HG03108 (cell line): ENCODE data around the gene RAET1E.
"Not testable (repeated sequence)": the region's sequence is repeated elsewhere in the genome, so short reads cannot be mapped to it uniquely, and the experiment has no call there.

Source experiments
- ATAC-seq: cut with Tn5 transposase; IDR thresholded peaks from one replicate; pipeline ENCODE4 v1.9.1; 2021; ENCODE audit warnings: moderate library complexity; ENCODE audit not compliant: unreplicated experiment

Gene RAET1E

DNA sequence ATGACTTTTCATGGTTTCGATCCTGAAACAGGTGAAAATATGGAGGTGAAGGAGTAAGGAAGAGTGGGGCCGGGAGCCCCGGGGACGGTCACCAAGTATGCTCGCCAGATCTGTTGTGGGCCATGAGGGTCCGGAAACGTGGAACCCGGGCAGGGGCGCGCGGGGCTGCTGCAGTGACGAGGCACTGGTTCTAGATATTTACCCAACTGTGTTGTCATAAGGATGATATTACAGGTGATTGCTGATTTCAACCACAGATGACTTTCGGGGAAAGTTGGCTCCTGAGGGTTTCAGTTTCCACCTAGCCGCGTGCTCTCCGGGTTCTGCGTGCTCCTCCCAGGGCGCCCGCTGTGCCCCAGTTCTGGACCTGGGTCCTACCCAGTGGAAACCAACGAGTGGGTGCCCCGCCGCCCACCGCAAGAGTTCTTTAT lies 12.8 kb upstream of the RAET1E start:
- no peak for ATAC-seq

DNA sequence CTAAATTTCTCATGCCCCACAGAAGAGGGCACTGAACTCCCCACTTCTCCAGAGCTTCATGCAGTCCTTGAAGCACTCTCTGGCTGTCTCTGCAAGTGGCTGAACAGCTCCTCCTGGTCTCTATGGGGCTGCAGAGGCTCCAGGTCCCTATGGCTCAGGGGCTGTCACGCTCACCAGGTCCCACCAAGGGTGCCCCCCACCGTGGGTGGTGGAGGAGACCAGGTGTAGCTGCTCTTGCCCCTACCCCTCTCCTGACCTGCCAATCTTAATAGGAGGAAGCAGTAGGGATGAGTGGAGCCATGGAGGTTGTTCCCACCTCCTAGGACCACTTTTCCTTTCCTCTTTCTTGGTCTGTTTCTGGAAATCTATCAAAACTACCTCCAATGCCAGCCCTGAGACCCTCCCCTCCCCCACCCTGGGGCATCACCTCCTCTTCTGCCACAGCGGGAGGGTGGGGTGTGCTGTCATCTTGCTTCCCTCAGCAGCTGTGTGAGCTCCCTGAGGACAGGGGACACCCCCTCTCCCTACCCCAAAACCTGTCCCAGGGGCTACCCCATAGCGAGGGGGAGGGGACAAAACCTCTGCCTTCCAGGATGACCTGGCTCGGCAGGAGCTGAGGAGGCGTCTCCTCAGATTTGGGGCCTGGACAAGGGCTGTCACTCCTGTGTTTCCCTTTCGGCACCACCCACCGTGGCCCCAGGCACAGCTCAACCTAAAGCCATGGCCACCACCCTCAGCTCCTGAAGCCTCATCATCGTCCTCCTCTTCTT lies 12.0 kb upstream of the RAET1E start:
- ATAC-seq, result no peak

DNA sequence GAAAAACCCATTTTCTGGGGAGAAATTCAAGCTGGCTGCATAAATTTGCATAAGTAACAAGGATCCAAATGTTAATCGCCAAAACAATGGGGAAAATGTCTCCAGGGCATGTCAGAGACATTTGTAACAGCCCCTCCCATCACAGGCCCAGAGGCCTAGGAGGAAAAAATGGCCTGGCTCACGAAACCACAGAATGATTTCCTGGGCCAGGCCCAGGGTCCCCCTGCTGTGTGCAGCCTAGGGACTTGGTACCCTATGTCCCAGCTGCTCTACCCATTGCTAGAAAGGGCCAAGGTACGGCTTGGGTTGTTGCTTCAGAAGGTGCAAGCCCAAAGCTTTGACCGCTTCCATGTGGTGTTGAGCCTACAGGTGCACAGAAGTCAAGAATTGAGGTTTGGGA lies 10.6 kb upstream of the RAET1E start:
- ATAC-seq, result not testable (repeated sequence)

DNA sequence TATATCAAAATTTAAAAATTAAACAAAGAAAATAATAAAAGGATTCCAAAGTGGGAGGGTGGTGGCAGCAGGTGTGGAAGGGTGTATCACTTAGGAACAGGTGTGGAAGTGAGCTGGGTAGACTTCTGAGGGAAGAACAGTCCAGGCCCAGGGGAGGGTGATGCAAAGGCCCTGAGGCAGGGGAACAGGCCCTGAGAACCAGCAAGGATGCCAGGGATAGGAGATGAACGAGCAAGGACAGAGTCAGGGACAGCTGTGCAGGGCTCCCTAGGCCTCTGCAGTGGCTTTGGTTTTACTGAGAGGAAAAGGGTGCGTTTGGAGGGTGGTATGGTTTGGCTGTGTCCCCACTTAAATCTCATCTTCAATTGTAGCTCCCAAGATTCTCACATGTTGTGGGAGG lies 9.4 kb upstream of the RAET1E start:
- no peak for ATAC-seq

DNA sequence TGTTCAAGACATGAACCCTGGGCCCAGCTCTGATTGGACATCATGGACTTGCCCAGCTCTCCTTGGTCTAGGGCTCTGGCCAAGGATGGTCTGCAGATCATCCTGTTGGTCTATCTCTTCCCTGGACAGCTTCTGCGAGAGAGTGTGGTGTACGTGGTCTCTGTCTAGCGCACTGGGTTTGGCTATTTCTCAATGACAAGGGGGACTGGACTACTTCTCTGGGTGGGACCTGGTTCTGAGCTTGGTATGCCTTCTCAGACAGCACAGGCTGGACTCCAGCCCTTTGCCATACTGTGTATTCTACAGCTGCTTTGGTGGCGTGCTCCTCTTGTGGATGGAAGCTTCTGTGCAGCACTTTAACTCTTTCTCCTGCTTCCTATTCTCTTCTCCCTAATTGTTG lies 8.5 kb upstream of the RAET1E start:
- no peak for ATAC-seq

DNA sequence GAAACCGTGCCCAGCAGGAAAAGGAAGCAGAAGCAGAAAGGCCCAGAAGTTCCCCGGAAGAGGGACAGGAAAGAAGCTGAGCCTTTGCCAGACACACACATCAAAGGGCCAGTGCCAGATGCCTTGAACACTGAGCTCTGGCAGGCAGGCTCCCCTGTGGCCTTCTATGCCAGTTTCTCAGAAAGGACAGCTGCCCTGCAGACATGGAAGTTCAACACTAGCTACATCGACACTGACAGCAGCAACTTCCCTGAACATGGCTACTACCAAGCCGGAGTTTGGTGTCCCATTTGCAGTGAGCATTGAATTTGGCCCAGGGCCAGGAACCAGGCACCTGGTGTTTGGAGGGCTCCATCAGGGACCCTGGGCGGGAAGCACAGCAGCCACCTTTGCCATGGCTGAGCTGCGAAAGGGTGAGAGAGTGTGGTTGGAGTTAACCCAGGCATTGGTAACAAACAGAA lies 8.0 kb upstream of the RAET1E start:
- ATAC-seq, result no peak

DNA sequence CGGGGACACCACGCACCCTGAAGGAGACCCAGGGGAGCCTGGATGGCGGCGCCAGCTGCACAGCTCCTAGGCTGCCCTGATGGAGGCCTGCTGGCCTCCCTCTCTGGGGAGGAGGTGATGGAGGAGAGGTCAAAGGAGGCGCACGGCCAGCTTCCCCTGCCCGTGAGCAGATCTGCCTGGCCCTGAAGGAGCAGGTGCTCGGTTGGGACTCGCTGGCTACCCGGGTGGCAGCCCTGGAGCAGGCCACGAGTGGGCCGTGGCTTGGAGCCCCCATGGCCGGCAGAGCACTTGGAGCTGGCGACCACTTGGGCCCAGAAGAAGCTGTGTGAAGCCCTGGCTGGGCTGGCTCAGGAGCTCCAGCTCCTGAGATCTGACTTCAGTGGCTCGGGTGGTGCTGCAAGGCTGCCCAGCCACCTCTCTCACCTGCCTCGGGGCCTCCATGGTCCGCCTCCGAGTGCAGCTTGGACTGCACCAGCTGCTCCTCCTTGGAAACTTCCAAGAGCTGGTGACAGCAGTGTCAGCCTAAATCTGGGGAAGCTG lies 7.5 kb upstream of the RAET1E start:
- no peak for ATAC-seq

DNA sequence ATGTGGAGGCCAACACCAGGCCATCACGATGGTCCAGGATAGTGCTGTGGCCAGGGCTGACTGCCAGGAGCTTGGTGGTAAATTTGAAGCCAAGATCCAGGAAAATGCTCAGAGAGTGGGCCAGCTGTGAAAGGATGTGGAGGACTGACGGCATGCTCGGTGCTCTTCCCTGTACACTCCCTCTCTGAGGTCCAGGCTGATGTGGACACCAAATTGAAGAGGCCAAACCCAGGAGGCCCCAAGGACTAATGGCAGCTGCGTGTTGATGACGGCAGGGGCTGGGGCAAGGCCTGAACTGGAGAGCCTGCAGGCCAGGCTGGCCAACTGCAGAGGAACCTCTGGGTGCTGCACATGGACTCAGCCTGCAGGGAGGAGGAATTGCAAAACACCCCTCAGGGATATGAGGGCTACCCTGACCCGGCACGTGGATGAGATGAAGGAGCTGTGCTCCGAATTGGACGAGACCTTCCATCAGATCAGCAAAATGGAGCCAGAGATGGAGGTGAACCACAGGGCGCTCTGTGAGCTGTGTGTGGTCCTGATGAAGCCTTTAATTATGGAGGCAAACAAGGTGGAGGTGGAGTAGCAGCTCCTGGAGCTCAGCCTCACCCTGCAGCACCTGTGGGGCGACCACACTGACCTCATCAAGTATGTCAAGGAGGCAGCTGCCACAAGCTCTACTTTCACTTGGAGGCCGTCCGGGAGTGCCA lies 6.9 kb upstream of the RAET1E start:
- no peak for ATAC-seq

DNA sequence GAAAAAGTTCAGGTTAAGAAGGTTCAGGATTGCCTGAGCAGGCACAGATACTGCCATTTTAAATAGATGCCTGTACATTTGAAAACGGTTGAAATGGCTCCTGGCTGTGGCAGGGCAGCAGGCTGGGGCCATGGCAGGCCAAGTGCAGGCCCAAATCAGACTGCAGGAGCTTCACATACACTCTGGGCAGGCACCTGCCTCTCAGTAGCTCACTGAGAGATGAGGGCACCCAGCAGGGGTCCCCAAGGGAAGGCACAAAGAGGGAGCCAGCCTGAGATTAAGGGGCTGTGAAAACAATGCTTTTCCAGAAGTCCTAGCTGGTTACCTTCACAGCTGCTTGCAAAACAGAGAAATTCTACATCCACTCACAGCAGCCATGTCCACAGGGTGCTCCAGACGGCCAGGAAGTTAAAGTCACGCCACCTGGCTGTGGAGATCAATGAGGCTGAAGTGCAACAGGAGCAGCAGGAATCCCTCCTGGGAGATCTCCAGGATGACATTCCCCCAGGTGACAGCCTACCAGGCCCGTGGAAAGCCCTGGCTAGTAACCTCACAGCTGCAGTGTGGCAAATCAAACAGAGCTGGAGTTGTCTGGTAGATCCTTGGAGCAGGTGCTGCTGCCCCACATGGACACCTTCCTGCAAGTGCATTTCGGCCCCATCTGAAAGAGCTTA lies 6.2 kb upstream of the RAET1E start:
- no peak for ATAC-seq

DNA sequence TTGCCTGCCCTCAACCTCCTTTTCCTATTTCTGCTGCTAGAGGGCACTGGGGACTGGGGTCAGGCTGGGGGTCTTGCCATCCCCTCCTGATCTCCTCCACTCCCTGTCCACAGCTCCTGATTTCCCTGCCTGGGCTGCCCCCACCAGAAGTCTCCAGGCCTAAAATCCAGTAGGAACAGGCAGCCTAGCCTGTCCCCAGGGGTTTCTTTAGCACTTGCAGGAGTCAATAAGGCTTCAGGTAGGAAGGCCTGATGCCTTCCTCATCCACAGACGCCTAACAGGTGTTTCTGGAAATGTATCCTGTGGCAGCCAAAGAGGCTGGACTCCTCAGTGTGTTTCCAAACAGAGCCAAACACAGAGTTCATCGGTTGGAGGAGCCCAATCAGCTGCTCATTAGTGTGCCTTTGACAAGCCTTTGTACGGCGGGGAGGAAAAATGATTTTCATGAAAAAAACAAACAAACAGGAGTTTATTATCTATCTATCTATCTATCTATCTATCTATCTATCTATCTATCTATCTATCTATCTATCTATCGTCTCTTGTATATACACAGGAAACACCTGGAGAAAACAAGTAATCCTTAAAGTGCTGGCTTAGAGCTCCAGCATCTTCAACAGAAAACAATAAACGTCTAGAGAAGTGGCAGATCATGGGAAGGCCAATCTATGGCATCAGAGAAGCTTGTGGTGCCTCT lies 3.7 kb upstream of the RAET1E start:
- no peak for ATAC-seq

DNA sequence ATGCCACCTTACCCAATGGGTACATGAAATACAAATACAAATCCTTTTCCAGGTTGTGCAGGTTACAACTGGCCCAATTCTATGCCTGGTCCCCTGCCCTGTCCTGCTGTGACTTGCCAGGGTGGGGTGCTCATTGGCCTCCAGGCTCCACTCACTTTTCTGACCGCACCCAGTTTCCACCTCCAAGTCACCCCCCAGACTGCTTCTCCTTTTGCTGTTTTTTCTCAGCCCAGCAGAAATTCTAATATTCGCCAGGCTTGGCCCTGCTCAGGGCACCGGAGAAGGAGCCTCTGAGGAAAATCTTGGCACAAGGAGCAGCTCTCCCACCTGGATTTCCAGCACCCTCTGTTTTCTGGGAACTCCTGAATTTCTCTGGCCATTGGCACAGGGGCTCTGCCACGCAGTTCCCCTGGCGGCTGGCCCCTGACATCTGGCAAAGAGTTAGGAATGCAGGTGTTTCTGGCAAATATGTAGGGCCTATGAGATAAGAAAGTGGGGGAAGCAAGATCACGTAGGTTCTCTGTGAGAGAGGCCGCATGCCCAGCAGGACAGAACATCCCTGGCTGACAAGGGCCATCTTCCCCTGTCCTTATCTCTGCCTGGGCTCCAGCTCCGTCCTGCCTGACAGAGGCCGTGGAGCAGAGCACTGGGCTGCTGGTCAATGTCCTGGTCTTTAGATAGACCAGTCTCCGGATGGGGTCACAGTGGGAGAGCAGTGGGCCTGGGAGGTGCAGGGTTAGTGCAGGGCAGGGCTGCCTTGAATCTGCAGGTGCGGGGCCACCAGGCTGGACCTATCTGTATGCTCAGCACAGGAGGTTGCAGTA lies 2.9 kb upstream of the RAET1E start:
- ATAC-seq, result no peak

DNA sequence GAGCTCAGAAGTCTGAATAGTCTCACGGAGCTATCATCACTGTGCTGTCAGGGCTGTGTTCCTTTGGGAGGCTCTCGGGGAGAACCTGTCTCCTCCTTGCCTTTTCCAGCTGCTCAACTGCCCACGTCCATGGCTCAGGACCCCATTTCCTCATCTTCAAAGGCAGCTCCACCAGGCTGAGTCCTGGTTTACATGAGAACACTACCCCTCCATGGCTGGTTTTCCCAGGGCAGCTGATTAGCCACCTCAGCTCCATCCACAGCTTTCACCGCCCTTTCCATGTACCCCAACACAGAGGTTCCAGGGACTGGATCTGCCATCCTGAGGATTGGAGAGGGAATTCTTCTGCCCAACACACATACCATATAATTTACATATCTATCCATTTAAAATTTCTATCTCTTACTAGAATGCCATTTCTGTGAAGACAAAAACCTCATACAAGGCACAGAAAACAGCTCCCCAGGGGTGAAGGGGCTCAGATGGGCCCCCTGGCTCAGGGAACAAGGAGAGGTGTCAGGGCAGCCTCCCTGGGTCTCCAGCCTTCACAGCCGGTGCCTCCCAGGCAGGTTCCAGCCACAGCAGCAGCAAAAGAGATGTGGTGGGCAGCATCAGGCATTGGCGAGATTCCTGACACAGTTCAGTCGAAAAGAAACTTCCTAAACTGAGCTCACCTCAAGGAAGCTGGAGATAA lies 2.2 kb upstream of the RAET1E start:
- no peak for ATAC-seq

DNA sequence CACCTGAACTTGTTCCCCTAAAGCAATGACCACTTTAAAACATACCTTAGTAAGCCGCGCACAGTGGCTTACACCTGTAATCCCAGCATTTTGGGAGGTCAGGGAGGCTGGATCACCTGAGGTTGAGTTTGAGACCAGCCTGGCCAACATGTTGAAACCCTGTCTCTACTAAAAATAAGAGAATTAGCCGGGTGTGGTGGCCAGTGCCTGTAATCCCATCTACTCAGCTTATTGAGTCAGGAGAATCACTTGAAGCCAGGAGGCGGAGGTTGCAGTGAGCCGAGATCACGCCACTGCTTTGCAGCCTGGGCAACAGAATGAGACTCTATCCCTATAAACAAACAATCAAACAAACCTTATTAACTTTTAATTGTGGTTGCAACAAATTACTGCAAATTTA lies 1.6 kb upstream of the RAET1E start:
- ATAC-seq, result no peak

DNA sequence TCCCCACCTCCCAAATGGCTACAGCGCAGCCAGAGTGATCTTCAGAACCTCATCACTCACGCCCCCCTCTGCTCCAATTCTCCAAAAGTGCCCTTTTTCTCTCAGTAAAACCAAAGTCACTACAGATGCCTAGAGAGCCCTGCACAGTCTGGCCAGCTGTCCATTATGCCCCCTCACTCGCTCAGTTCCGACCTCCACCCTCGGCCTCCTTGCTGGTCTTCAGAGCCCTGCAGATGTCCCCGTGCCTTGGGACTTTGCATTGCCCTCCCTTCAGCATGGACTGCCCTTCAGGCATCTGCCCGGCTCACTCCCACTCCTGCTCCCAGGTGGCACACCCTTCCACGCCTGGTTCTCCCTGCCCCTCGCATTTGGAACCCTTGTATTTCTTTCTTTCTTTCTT lies 1.1 kb upstream of the RAET1E start:
- ATAC-seq, result no peak

DNA sequence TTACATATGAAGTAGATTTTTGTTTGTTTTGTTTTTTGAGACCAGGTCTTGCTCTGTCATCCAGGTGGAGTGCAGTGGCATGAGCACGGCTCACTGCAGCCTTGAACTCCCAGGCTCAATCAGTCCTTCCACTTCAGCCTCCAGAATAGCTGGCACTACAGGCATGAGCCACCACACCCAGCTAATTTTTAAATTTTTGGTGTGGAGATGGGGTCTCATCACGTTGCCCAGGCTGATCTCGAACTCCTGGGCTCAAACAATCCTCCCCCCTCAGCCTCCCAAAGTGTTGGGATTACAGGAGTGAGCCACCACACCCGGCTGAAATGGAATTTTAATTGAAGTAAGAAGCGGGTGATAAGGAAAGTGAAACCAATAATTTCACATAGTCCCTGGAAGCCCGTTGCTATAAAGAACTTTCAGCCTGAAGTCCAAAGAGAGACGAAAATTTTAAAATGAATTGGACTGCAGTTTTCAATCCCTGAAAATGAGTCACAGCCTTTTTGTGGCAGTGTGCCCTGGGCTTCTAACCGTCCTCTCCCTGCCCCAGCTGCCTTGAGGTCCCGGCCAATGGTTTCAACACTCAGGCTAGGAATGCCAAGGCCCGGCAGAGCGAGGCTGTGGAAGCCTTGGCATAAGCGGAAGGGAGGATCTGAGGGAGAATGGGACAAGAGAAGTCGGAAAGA lies 757 bp downstream of the RAET1E start:
- no peak for ATAC-seq

DNA sequence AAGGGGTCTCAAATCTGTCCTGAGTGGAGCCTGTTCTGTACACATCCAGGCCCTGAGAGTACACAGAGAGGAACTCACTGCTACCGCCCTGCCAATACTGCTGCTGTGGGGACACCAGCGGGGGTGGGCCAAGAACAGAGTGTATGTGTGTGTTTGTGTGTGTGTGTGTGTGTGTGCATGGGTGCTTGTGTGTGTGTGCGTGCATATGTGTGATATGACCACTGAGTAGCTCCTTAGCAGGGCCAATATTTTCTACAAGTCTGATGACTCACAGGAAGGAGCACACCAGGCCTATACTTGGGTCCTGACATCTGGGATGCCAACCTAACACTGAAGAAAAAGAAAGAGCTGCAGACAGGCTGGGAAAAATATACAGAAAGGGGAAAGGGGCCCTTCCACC lies 1.4 kb downstream of the RAET1E start:
- no peak for ATAC-seq

DNA sequence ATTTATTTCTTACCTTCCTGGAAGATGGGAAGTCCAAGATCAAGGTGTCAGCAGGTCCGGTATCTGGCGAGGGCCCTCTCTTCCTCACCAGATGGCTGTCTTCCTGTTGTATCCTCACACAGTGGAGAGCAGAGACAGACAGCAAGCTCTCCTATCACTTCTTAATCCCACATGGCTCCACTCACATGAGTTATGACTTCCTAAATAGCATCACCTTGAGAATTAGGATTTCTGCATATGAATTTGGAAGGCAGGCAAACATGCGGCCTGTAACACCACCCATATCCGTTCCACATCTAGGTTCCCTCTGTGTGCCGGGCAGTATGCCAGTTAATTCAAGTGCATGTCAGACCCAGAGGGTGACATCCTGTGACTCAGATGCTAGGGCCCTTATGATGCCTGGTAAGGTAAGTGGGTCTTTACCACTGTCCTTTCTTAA lies 2.1 kb downstream of the RAET1E start:
- ATAC-seq, result no peak

DNA sequence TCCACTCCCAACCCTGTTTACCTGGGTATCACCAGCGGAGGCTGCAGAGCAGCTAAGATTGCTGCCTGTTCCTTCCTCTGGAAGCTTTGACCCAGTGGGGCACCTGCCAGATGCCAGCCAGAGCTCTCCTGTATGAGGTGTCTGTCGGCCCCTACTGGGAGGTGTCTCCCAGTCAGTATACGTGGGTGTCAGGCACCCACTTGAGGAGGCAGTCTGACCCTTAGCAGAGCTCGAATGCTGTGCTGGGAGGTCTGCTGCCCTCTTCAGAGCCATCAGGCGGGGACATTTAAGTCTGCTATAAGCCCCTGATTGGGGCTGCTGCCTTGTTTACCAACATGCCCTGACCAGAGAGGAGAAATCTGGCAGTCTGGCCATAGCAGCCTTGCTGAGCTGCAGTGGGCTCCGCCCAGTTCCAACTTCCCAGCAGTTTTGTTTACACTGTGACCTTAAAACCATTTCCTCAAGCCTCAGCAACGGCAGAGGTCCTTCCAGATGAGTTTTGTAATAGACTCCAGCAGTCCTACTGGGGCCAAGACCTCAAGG lies 2.8 kb downstream of the RAET1E start:
- no peak for ATAC-seq

DNA sequence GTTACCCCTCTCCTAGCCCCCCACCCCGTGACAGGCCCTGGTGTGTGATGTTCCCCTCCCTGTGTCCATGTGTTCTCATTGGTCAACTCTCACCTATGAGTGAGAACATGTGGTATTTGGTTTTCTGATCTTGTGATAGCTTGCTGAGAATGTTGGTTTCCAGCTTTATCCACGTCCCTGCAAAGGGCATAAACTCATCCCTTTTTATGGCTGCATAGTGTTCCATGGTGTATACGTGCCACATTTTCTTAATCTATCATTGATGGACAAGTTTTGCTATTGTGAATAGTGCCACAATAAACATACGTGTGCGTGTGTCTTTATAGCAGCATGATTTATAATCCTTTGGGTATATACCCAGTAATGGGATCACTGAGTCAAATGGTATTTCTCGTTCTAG lies 6.0 kb downstream of the RAET1E start:
- not testable (repeated sequence) for ATAC-seq
